Activated CD4-positive, alpha-beta memory T cell treated with anti-CD3 and anti-CD28 coated beads, Interleukin-2, amount 10 ng/mL, durations not matched to agents 7 days and 5 days (primary cell): ENCODE measurements around the gene CEP350. TPM values are rescaled to one million over a fixed set of nuclear protein-coding genes. Genes with fewer than 3 reads are reported as not detected.
"Not testable (repeated sequence)": the region's sequence is repeated elsewhere in the genome, so short reads cannot be mapped to it uniquely, and the experiment has no call there.

Source experiments
- CTCF ChIA-PET: fragments of 350-600 bp; sonication (Branson Sonifier 250); formaldehyde crosslinking; loops from one replicate; lab custom pipeline; 2021; ENCODE audit warnings: antibody characterized with exemption, inconsistent platforms; lab: Charles Lee
- POLR2A ChIA-PET: fragments of 350-600 bp; sonication (Branson Sonifier 250); formaldehyde crosslinking; loops from one replicate; lab custom pipeline; 2021; ENCODE audit warnings: antibody characterized with exemption; lab: Charles Lee
- DNase-seq: peaks from one replicate; pipeline ENCODE4 v3.0.0-alpha.2; 2020
- H3K27ac Mint-ChIP-seq: one replicate; pipeline ENCODE4 v1.8.0; 2021; ENCODE audit warnings: mild to moderate bottlenecking, mixed read lengths
- H3K27me3 Mint-ChIP-seq: one replicate; pipeline ENCODE4 v1.8.0; 2021; ENCODE audit warnings: mixed read lengths
- H3K36me3 Mint-ChIP-seq: one replicate; pipeline ENCODE4 v1.8.0; 2021; ENCODE audit warnings: low read depth, mixed read lengths
- H3K4me1 Mint-ChIP-seq: one replicate; pipeline ENCODE4 v1.8.0; 2021; ENCODE audit warnings: mixed read lengths
- H3K4me3 Mint-ChIP-seq: one replicate; pipeline ENCODE4 v1.8.0; 2021; ENCODE audit warnings: mild to moderate bottlenecking, mixed read lengths
- H3K9me3 Mint-ChIP-seq: one replicate; pipeline ENCODE4 v1.8.0; 2021; ENCODE audit warnings: mixed read lengths
- total RNA-seq, 2 experiments: library from RNA; stranded (reverse); gene quantifications; one replicate each; pipeline ENCODE4 v1.2.3, GENCODE V29; 2021

Gene CEP350
- total RNA-seq, 2 experiments from 2014 or later, result 52.6 to 57.0 TPM

DNA sequence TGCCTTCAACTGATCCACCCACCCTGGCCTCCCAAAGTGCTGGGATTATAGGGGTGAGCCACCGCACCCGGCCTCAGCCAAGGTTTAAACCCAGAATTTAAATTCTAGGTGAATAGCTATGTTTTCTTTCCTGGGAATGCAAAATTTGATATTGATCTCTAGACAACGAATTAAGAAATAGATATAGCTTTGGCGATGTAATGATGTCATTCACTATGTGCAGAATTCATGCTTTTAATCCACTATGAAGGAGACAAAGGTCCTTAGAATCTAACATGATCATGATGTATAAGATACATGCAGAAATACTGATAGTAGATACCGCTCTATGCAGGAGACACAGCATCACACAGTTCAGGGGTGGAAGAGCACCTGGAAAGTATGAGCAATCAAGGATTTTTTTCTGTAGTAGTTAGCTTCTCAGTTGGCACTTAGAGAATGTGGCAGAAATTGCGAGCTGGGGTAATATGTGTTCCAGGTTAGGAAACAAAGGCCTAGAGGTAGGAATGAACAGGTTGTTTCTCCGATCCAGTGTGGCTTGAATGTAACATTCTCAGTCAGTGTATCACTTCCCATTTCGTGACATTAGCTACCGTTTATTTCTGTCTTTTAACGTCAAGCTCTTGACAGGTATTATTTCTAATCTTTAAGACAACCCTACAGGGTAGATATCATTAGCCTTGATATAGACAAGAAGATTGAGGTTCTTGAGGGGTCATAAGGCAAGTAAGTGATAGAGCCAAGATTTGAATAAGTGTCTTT, 3.0 kb upstream of the CEP350 start:
- ChIA-PET POLR2A (interaction anchor here (1.5 to 5.0 kb wide), 3 partner anchors 33 to 74 kb away, joined by 4 to 90 read pairs (median 5); partner anchors contain the start of genes TOR1AIP1 and TOR1AIP2), CTCF (no interaction called here)
- no peak for DNase-seq
- H3K4me1 Mint-ChIP-seq, result peaks cover 31% of the 10 kb centered on the region
- H3K4me3 Mint-ChIP-seq, result no peak overlapping the region
- H3K27me3 Mint-ChIP-seq, result no peaks in the 10 kb centered on the region
- no peak overlapping the region for H3K27ac Mint-ChIP-seq
- H3K36me3 Mint-ChIP-seq, result no peaks in the 10 kb centered on the region
- no peaks in the 10 kb centered on the region for H3K9me3 Mint-ChIP-seq

DNA sequence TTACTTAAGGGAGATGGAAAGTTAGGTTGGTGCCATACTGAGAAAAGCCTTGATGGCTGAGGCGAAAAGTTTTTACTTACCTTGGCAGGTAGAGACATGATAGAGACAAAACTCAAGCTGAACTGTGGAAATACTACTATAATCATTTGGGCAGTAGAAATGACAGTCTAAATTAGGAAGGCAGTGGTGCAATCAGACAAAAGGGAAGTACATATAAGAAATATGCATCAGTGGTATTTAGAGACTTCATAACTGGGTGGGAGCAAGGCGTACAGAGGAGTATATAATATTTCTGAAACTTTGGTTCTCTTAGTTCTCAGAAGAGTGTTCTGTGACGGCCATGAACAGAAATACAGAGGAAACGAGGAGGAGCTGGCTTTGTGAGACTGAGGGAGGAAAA, 2.4 kb upstream of the CEP350 start:
- ChIA-PET CTCF (no interaction called here), POLR2A (interaction anchor here (1.5 to 5.0 kb wide), 3 partner anchors 34 to 75 kb away, joined by 4 to 90 read pairs (median 5); partner anchors contain the start of genes TOR1AIP1 and TOR1AIP2)
- H3K36me3 Mint-ChIP-seq, result no peaks in the 10 kb centered on the region
- H3K27me3 Mint-ChIP-seq, result no peaks in the 10 kb centered on the region
- H3K9me3 Mint-ChIP-seq, result no peaks in the 10 kb centered on the region
- peak overlapping the region; percentile 99 for H3K27ac Mint-ChIP-seq
- DNase-seq, result no peak
- no peak overlapping the region for H3K4me3 Mint-ChIP-seq
- peaks cover 35% of the 10 kb centered on the region for H3K4me1 Mint-ChIP-seq

DNA sequence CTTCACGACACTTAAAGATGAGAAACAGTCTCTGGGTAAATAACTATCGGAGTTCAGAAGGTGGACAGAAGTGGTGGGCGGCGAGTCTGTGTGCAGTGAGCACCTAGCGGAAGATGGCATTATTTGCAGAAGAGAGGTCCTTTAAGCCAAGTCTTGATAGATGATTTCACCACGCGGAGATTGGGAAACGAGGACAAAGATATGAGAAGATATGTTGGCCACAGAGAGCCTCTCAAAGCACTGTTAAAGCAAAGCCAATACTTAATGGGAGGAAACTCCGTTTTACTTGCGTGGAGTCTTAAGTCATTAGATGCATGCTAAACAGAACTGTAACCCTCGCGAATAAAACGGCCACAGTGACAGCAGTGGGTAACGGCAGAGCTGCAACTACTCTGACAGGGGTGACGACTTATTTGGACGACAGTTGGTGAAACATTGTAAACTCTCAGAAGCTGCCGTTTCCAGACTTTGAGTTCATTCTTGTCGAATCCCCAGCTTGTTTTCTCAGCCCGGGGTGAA, 577 bp upstream of the CEP350 start:
- H3K27ac Mint-ChIP-seq, result peak overlapping the region; percentile 99
- POLR2A ChIA-PET, result interaction anchor here (0.7 to 5.0 kb wide), 13 partner anchors 12 to 201 kb away, joined by 3 to 90 read pairs (median 4); partner anchors contain the start of genes QSOX1, TOR1AIP1 and TOR1AIP2

DNA sequence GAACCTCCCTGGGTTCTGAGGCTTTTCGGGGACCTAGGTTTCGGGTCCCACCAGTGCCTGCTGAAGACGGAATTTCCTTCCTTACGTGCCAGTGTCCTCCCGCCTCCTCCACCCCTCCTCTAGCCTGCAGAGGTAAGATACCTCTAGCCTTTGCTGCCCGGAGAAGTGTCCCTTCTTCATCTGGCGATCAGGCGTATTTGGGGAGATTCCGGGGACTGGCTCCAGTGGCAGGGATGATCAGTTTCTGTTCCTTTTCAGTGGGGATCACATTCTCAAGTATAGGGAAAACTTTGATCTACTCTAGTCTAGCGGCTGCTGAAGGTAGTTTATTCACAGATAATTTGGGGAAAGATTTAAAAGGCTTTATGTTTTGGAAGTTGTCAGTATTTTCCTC, 674 bp downstream of the CEP350 start:
- H3K4me1 Mint-ChIP-seq, result peaks cover 41% of the 10 kb centered on the region
- H3K27ac Mint-ChIP-seq, result peak overlapping the region; percentile 77
- no peaks in the 10 kb centered on the region for H3K9me3 Mint-ChIP-seq
- ChIA-PET CTCF (interaction anchor here (0.6 to 1.7 kb wide), 4 partner anchors 11 to 75 kb away, joined by 3 to 5 read pairs (median 4); no protein-coding TSS in a partner anchor), POLR2A (interaction anchor here (1.0 to 5.0 kb wide), 7 partner anchors 10 to 547 kb away, joined by 3 to 90 read pairs (median 3); partner anchors contain the start of genes ACBD6, QSOX1 and TOR1AIP1)
- no peaks in the 10 kb centered on the region for H3K36me3 Mint-ChIP-seq
- H3K27me3 Mint-ChIP-seq, result no peaks in the 10 kb centered on the region
- peak overlapping the region; percentile 86 for H3K4me3 Mint-ChIP-seq
- DNase-seq, result no peak

More for the DNA sequence above, 577 bp upstream of the CEP350 start:
- Mint-ChIP-seq H3K27me3 (no peaks in the 10 kb centered on the region), H3K36me3 (no peaks in the 10 kb centered on the region), H3K4me1 (peaks cover 39% of the 10 kb centered on the region), H3K9me3 (no peaks in the 10 kb centered on the region), H3K4me3 (peak overlapping the region; percentile 86)
- peak; percentile 52 for DNase-seq
- CTCF ChIA-PET, result interaction anchor here (0.8 to 2.2 kb wide), 8 partner anchors 10 to 200 kb away, joined by 3 to 9 read pairs (median 4); partner anchors contain the start of gene QSOX1

DNA sequence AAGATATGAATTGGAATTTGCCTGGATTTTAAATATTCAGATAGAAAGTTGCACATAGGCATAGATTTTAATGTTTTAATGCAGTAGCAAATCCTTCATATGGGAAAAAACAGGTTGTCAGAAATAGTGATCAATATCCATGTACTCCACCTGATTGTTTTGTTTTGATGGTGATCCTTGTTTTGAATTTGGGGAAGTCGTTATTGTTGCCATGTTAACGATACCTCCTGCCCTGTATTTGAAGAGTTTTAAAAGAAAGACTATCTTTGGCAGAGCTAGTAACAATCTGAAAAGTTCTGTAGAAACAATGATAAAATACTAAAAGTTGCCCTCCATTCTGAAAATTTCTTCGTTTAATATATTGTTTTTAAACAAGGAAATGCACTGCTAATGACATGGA, 1.1 kb downstream of the CEP350 start:
- Mint-ChIP-seq H3K27ac (peak overlapping the region; percentile 77), H3K4me3 (peak overlapping the region; percentile 86), H3K4me1 (peaks cover 42% of the 10 kb centered on the region), H3K27me3 (no peaks in the 10 kb centered on the region), H3K36me3 (no peaks in the 10 kb centered on the region), H3K9me3 (no peaks in the 10 kb centered on the region)
- ChIA-PET POLR2A (interaction anchor here (1.0 to 5.0 kb wide), 4 partner anchors 11 to 547 kb away, joined by 3 to 90 read pairs (median 4); partner anchors contain the start of genes ACBD6 and TOR1AIP1), CTCF (interaction anchor here (0.6 kb wide), 1 partner anchor 49 kb away, joined by 3 read pairs; no protein-coding TSS in a partner anchor)
- no peak for DNase-seq

DNA sequence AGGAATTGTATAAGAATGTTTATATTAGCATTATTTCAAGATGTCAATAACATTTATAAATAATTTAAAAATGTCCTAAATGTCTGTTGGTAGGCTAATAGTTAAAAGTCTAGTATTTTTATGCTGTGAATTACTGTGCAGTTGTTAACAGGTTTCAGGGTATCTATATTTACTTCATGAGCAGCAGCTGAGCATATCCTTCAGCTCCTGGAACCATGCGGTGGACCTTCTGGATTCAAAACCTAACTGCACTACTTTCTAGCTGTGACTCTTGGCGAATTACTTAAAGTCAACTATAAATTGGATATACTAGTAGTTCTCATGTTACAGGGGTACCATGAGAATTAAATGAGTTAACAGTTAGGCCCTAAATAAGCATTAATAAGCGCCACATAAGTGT, 3.7 kb downstream of the CEP350 start:
- no peak for DNase-seq
- POLR2A ChIA-PET, result no interaction called here
- Mint-ChIP-seq H3K27ac (no peak overlapping the region), H3K4me3 (no peak overlapping the region), H3K36me3 (peaks cover 19% of the 10 kb centered on the region), H3K27me3 (no peaks in the 10 kb centered on the region), H3K4me1 (peaks cover 35% of the 10 kb centered on the region), H3K9me3 (no peaks in the 10 kb centered on the region)
- CTCF ChIA-PET, result no interaction called here

DNA sequence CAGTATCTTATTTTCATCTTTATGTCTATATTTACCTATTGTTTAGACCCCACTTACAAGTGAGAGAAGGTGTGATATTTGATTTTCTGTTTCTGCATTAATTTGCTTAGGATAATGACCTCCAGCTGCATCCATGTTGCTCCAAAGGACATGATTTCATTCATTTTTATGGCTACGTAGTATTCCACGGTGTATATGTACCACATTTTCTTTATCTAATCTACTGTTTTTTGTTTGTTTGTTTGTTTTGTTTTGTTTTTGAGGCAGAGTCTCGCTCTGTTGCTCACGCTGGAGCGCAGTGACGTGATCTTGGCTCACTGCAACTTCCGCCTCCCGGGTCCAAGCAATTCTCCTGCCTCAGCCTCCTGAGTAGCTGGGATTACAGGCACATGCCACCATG, 7.6 kb downstream of the CEP350 start:
- Mint-ChIP-seq H3K36me3 (peaks cover 43% of the 10 kb centered on the region), H3K4me1 (peaks cover 31% of the 10 kb centered on the region)
- H3K4me3 Mint-ChIP-seq, POLR2A ChIA-PET, H3K9me3 Mint-ChIP-seq, CTCF ChIA-PET, H3K27ac Mint-ChIP-seq, DNase-seq, H3K27me3 Mint-ChIP-seq: not testable (repeated sequence)

DNA sequence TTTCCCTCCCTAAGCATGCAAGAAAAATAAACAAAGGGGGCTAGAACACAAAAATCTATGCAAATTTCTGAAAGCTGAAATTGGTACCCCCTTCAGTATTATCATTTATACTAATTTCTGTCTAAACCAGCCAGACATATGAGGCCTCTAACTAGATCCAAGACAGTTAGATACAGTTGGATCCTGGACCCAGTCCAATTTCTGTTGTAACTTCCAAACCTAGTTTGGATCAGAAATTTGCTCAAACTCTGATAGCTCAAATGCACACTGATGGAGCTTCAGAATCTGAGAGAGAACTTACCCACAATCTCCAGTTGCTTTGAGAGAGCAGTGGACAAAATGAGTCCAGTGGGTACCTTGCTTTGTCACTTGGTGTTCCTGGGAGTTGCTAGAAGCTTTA, 11.9 kb downstream of the CEP350 start:
- Mint-ChIP-seq H3K4me3 (no peak overlapping the region), H3K9me3 (peaks cover 7% of the 10 kb centered on the region), H3K4me1 (peaks cover 34% of the 10 kb centered on the region), H3K36me3 (peaks cover 60% of the 10 kb centered on the region), H3K27ac (no peak overlapping the region), H3K27me3 (no peaks in the 10 kb centered on the region)
- CTCF ChIA-PET, result interaction anchor here (0.9 to 1.4 kb wide), 2 partner anchors 152 to 260 kb away, joined by 3 to 4 read pairs; no protein-coding TSS in a partner anchor
- DNase-seq, result no peak
- POLR2A ChIA-PET, result interaction anchor here (1.1 to 1.5 kb wide), 2 partner anchors 13 to 84 kb away, joined by 4 to 6 read pairs; partner anchors contain the start of gene TOR1AIP1

DNA sequence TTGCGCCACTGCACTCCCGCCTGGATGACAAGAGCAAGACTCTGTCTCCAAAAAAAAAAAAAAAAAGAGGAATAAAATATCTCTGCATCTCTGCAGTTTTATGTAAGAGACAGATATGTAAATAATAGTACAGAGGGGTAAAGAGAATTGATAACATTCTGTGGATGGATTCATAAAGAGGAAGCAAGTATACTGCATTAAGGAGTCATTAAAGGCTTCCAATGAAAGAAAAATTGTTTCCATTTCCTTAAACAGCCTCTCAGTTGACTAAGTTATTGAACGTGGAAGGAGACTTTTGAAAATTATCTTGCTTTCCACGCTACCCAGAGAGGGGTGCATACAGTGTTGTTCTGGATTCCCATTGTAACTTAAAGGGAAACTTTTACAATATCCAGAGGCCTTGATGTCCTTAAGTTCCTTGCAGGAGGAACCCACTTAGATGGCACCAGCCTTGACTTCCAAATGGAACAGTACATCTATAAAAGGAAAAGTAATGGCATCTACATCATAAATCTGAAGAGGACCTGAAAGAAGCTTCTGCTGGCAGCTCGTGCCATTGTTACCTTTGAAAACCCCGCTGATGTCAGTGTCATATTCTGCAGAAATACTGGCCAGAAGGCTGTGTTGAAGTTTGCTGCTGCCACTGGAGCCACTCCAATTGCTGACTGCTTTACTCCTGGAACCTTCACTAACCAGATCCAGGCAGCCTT, 13.8 kb downstream of the CEP350 start:
- peaks cover 9% of the 10 kb centered on the region for H3K9me3 Mint-ChIP-seq
- CTCF ChIA-PET, result no interaction called here
- H3K4me3 Mint-ChIP-seq, result no peak overlapping the region
- H3K27me3 Mint-ChIP-seq, result no peaks in the 10 kb centered on the region
- POLR2A ChIA-PET, result no interaction called here
- no peak overlapping the region for H3K27ac Mint-ChIP-seq
- H3K4me1 Mint-ChIP-seq, result peaks cover 32% of the 10 kb centered on the region
- H3K36me3 Mint-ChIP-seq, result peaks cover 56% of the 10 kb centered on the region
- DNase-seq, result no peak

DNA sequence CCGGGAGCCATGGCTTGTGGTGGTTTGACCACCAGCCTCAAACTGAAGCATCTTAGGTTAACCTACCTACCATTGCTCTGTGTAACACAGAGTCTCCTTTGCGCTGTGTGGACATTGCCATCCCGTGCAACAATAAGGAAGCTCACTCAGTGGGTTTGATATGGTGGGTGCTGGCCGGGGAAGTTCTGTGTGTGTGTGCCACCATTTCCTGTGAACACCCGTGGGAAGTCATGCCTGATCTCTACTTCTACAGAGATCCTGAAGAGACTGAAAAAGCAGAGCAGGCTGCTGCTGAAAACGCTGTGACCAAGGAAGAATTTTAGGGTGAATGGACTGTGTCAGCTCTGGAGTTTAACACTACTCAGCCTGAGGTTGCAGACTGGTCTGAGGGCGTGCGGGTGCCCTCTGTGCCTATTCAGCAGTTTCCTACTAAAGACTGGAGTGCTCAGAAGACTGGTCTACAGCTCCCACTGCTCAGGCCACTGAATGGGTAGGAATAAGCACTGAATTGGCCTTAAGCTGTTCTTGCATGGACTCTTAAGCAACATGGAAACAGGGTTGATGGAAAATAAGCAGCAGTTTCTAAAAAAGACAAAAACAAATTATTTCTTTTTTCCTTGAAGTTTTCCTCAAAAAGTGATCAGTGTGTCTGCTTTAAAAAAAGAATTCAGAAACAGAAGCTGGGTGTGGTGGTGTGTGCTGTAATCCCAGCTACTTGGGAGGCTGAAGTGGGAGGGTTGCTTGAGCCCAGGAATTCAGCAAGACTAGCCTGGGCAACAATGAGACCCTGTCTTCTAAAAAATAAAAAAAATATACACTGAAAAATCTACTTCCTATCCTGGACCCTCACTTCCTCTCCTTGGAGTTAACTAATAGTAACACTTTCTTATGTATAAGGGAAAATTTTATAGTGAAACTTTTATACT, 14.6 kb downstream of the CEP350 start:
- ChIA-PET CTCF (no interaction called here), POLR2A (no interaction called here)
- Mint-ChIP-seq H3K27me3 (no peaks in the 10 kb centered on the region), H3K27ac (no peak overlapping the region), H3K36me3 (peaks cover 51% of the 10 kb centered on the region), H3K4me1 (peaks cover 23% of the 10 kb centered on the region), H3K4me3 (no peak overlapping the region), H3K9me3 (peaks cover 9% of the 10 kb centered on the region)
- no peak for DNase-seq

DNA sequence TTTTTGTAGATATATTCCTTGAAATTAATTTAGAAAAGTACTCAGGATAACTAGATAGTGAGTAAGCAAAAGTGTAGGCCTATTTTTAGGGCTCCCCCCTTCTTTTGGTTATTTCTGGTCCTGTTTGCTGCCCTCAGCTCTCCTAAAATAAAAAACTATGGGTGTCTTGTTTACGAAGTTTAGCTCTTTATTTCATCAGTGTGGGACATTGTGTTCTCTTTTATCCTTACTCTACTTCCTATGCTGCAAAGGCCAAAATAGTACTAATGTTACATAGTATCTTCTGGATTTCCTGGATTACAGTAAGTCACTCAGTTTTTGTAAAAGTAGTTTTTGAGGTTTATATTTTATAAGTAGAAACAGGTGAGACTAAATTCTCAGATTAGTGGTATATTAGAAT, 15.4 kb downstream of the CEP350 start:
- Mint-ChIP-seq H3K36me3 (peaks cover 44% of the 10 kb centered on the region), H3K27ac (no peak overlapping the region), H3K4me1 (peaks cover 16% of the 10 kb centered on the region), H3K27me3 (no peaks in the 10 kb centered on the region), H3K9me3 (peaks cover 9% of the 10 kb centered on the region), H3K4me3 (no peak overlapping the region)
- POLR2A ChIA-PET, result no interaction called here
- CTCF ChIA-PET, result no interaction called here
- DNase-seq, result no peak
